ENCODE measurements around the gene XXYLT1.

Gene XXYLT1

GRCh38 chr3:195285372-195285771 is 14.4 kb upstream of the XXYLT1 start:
- no peak overlapping the region for H3K4me3 ChIP-seq (ENCODE audit: extremely low read depth, insufficient read depth, low read length, poor library complexity, severe bottlenecking)
- H3K36me3 ChIP-seq (ENCODE audit: control insufficient read depth, insufficient read depth, low read length), result peaks cover 45% of the 10 kb centered on the region
- 100% methylated on average over 1 of the region's 3 CpGs; no CpG with 5 or more reads in 1 of the 2 experiments for WGBS, 2 experiments (ENCODE audit: insufficient coverage in 2 of 2)
- no peak overlapping the region for H3K27ac ChIP-seq (ENCODE audit: low read depth, low read length, severe bottlenecking)
- H3K9me3 ChIP-seq (ENCODE audit: control insufficient read depth, low read length), result no peaks in the 10 kb centered on the region
- no peaks in the 10 kb centered on the region for H3K4me1 ChIP-seq (ENCODE audit: control insufficient read depth, insufficient read depth, low read length, poor library complexity, severe bottlenecking)

- H3K9me3 ChIP-seq (ENCODE audit: control insufficient read depth, low read length), result no peaks in the 10 kb centered on the region
- H3K4me1 ChIP-seq (ENCODE audit: control insufficient read depth, insufficient read depth, low read length, poor library complexity, severe bottlenecking), result no peaks in the 10 kb centered on the region
- peaks cover 40% of the 10 kb centered on the region for H3K36me3 ChIP-seq (ENCODE audit: control insufficient read depth, insufficient read depth, low read length)
- H3K27ac ChIP-seq (ENCODE audit: low read depth, low read length, severe bottlenecking), result no peak overlapping the region
- no peak overlapping the region for H3K4me3 ChIP-seq (ENCODE audit: extremely low read depth, insufficient read depth, low read length, poor library complexity, severe bottlenecking)
- WGBS, 2 experiments (ENCODE audit: insufficient coverage in 2 of 2), result no CpG with 5 or more reads among the region's 3 CpGs
Measured at GRCh38 chr3:195284842-195285241, 13.9 kb upstream of the XXYLT1 start.

- no peak overlapping the region for H3K27ac ChIP-seq (ENCODE audit: low read depth, low read length, severe bottlenecking)
- H3K4me3 ChIP-seq (ENCODE audit: extremely low read depth, insufficient read depth, low read length, poor library complexity, severe bottlenecking), result no peak overlapping the region
- no peaks in the 10 kb centered on the region for H3K4me1 ChIP-seq (ENCODE audit: control insufficient read depth, insufficient read depth, low read length, poor library complexity, severe bottlenecking)
- peaks cover 31% of the 10 kb centered on the region for H3K36me3 ChIP-seq (ENCODE audit: control insufficient read depth, insufficient read depth, low read length)
- no peaks in the 10 kb centered on the region for H3K9me3 ChIP-seq (ENCODE audit: control insufficient read depth, low read length)
- WGBS, 2 experiments (ENCODE audit: insufficient coverage in 2 of 2), result 91 to 98% methylated on average over 6 to 7 of the region's 8 CpGs
Measured at GRCh38 chr3:195282961-195283360, 12.0 kb upstream of the XXYLT1 start.

- Histone ChIP-seq H3K4me3 (ENCODE audit: extremely low read depth, insufficient read depth, low read length, poor library complexity, severe bottlenecking) (no peak overlapping the region), H3K27ac (ENCODE audit: low read depth, low read length, severe bottlenecking) (no peak overlapping the region), H3K36me3 (ENCODE audit: control insufficient read depth, insufficient read depth, low read length) (peaks cover 10% of the 10 kb centered on the region), H3K4me1 (ENCODE audit: control insufficient read depth, insufficient read depth, low read length, poor library complexity, severe bottlenecking) (peaks cover 6% of the 10 kb centered on the region), H3K9me3 (ENCODE audit: control insufficient read depth, low read length) (no peaks in the 10 kb centered on the region)
- WGBS, 2 experiments (ENCODE audit: insufficient coverage in 2 of 2), result no CpG with 5 or more reads among the region's 1 CpG
Measured at GRCh38 chr3:195274259-195274966, 3.5 kb upstream of the XXYLT1 start.

- Histone ChIP-seq H3K4me3 (ENCODE audit: extremely low read depth, insufficient read depth, low read length, poor library complexity, severe bottlenecking) (peak overlapping the region; percentile 65), H3K36me3 (ENCODE audit: control insufficient read depth, insufficient read depth, low read length) (peaks cover 16% of the 10 kb centered on the region), H3K9me3 (ENCODE audit: control insufficient read depth, low read length) (no peaks in the 10 kb centered on the region), H3K27ac (ENCODE audit: low read depth, low read length, severe bottlenecking) (peak overlapping the region; percentile 91), H3K4me1 (ENCODE audit: control insufficient read depth, insufficient read depth, low read length, poor library complexity, severe bottlenecking) (peaks cover 14% of the 10 kb centered on the region)
- WGBS, 2 experiments (ENCODE audit: insufficient coverage in 2 of 2), result 6% methylated on average over 9 to 12 of the region's 30 CpGs
Measured at GRCh38 chr3:195271410-195272243, 668 bp upstream of the XXYLT1 start.

- no peaks in the 10 kb centered on the region for H3K9me3 ChIP-seq (ENCODE audit: control insufficient read depth, low read length)
- peak overlapping the region; percentile 91 for H3K27ac ChIP-seq (ENCODE audit: low read depth, low read length, severe bottlenecking)
- peaks cover 19% of the 10 kb centered on the region for H3K4me1 ChIP-seq (ENCODE audit: control insufficient read depth, insufficient read depth, low read length, poor library complexity, severe bottlenecking)
- 1 to 2% methylated on average over 40 to 43 of the region's 52 CpGs for WGBS, 2 experiments (ENCODE audit: insufficient coverage in 2 of 2)
- H3K4me3 ChIP-seq (ENCODE audit: extremely low read depth, insufficient read depth, low read length, poor library complexity, severe bottlenecking), result peak overlapping the region; percentile 65
- peaks cover 28% of the 10 kb centered on the region for H3K36me3 ChIP-seq (ENCODE audit: control insufficient read depth, insufficient read depth, low read length)
Measured at GRCh38 chr3:195270079-195270816, 711 bp downstream of the XXYLT1 start.

- Histone ChIP-seq H3K27ac (ENCODE audit: low read depth, low read length, severe bottlenecking) (peak overlapping the region; percentile 91), H3K4me3 (ENCODE audit: extremely low read depth, insufficient read depth, low read length, poor library complexity, severe bottlenecking) (peak overlapping the region; percentile 65), H3K9me3 (ENCODE audit: control insufficient read depth, low read length) (no peaks in the 10 kb centered on the region), H3K36me3 (ENCODE audit: control insufficient read depth, insufficient read depth, low read length) (peaks cover 28% of the 10 kb centered on the region), H3K4me1 (ENCODE audit: control insufficient read depth, insufficient read depth, low read length, poor library complexity, severe bottlenecking) (peaks cover 19% of the 10 kb centered on the region)
- 74 to 78% methylated on average over 4 of the region's 5 CpGs for WGBS, 2 experiments (ENCODE audit: insufficient coverage in 2 of 2)
Measured at GRCh38 chr3:195269375-195270078, 1.4 kb downstream of the XXYLT1 start.

GRCh38 chr3:195268576-195269309 is 2.2 kb downstream of the XXYLT1 start:
- Histone ChIP-seq H3K27ac (ENCODE audit: low read depth, low read length, severe bottlenecking) (no peak overlapping the region), H3K4me3 (ENCODE audit: extremely low read depth, insufficient read depth, low read length, poor library complexity, severe bottlenecking) (no peak overlapping the region), H3K9me3 (ENCODE audit: control insufficient read depth, low read length) (no peaks in the 10 kb centered on the region), H3K36me3 (ENCODE audit: control insufficient read depth, insufficient read depth, low read length) (peaks cover 31% of the 10 kb centered on the region), H3K4me1 (ENCODE audit: control insufficient read depth, insufficient read depth, low read length, poor library complexity, severe bottlenecking) (peaks cover 23% of the 10 kb centered on the region)
- WGBS, 2 experiments (ENCODE audit: insufficient coverage in 2 of 2), result 94 to 98% methylated on average over 8 to 9 of the region's 11 CpGs

GRCh38 chr3:195267096-195267495 is 3.9 kb downstream of the XXYLT1 start:
- Histone ChIP-seq H3K27ac (ENCODE audit: low read depth, low read length, severe bottlenecking) (no peak overlapping the region), H3K4me1 (ENCODE audit: control insufficient read depth, insufficient read depth, low read length, poor library complexity, severe bottlenecking) (peaks cover 27% of the 10 kb centered on the region), H3K4me3 (ENCODE audit: extremely low read depth, insufficient read depth, low read length, poor library complexity, severe bottlenecking) (no peak overlapping the region), H3K36me3 (ENCODE audit: control insufficient read depth, insufficient read depth, low read length) (peaks cover 31% of the 10 kb centered on the region), H3K9me3 (ENCODE audit: control insufficient read depth, low read length) (no peaks in the 10 kb centered on the region)
- WGBS, 2 experiments (ENCODE audit: insufficient coverage in 2 of 2), result 69 to 97% methylated on average over 2 to 3 of the region's 3 CpGs

Data from mesodermal cell (in vitro differentiated cells).